Right lobe of liver (tissue), 6 donors: ENCODE results near the gene HDLBP. TPM values are rescaled to one million over a fixed set of nuclear protein-coding genes. Genes with fewer than 3 reads are reported as not detected.

ENCODE experiments used
- ATAC-seq, 4 donors: fragments of 200-7000 bp; cut with Tn5 transposase; one replicate each; pipeline ENCODE4 v1.9.1; 2020; ENCODE audit warnings: mild to moderate bottlenecking in 4 of 4, moderate library complexity in 4 of 4
- DNase-seq, 3 donors: peaks; one replicate each; pipeline ENCODE4 v3.0.0-alpha.2; 2020
- H3K27ac ChIP-seq, 3 donors: fragments of 200-600 bp; one replicate each; pipeline ENCODE4 v1.8.0; 2022
- H3K27me3 ChIP-seq, 2 donors: fragments of 200-600 bp; one replicate each; pipeline ENCODE4 v1.8.0; 2022
- H3K36me3 ChIP-seq, 4 donors: fragments of 200-600 bp; sonication (generic) in 1 of 4; one replicate each; pipeline versions ENCODE4 v1.5.1 to v1.8.0; 2017 to 2022; ENCODE audit warnings: control low read depth in 1 of 4
- H3K4me1 ChIP-seq, 4 donors: fragments of 200-600 bp; sonication (generic) in 1 of 4; one replicate each; pipeline versions ENCODE4 v1.5.1 to v1.8.0; 2017 to 2022; ENCODE audit warnings: control low read depth in 1 of 4
- H3K4me3 ChIP-seq, 3 donors: fragments of 200-600 bp; one replicate each; pipeline ENCODE4 v1.8.0; 2022
- H3K9me3 ChIP-seq, 4 donors: fragments of 200-600 bp; sonication (generic) in 1 of 4; one replicate each; pipeline versions ENCODE4 v1.5.1 to v1.8.0; 2017 to 2022; ENCODE audit warnings: control low read depth in 1 of 4
- POLR2A ChIP-seq: fragments of 450-650 bp; IDR thresholded peaks from one replicate; pipeline ENCODE4 v1.6.1; 2017; ENCODE audit warnings: antibody characterized with exemption, mild to moderate bottlenecking
- WGBS: methylation state at CpG from one replicate; pipeline ENCODE4 v1.1.6; 2018; ENCODE audit warnings: low coverage, low lambda C conversion rate; ENCODE audit not compliant: insufficient coverage; ENCODE audit errors: missing lambda C conversion rate; 5-methylcytosine and 5-hydroxymethylcytosine counted together
- intact Hi-C, 2 donors: fragments of 100-400 bp; cut with DNase I; formaldehyde crosslinking; loops; one replicate each; pipeline versions ENCODE4 v1.11.2 to v1.14.1; 2022
- total RNA-seq, 6 experiments: library from RNA; depleted of rRNA in 2 of 6; stranded (reverse); fragments of >200 nt in 2 of 6; fragmentation: NEBNext Ultra II Directional in 3 of 6; extraction: Animal tissue kit (Norgen Biotek cat#: 25700) in 3 of 6; gene quantifications; one replicate each; pipeline versions ENCODE4 v1.1.0 to v1.2.4, GENCODE V29; 2016 to 2023
- TF ChIP-seq, protein P1 (sequence below), 4 donors: fragments of 200-600 bp in 3 of 4; fragments of 450-650 bp in 1 of 4; IDR thresholded peaks; one replicate each; pipeline versions ENCODE4 v1.5.1 to v1.8.0; 2016 to 2022; ENCODE audit warnings: antibody characterized with exemption in 4 of 4, mild to moderate bottlenecking in 2 of 4
- donor health status: DM: no; HTN: yes; CAD: no.
- donor health status: DM: no; HTN: no; CAD: no.
- donor health status: DM: no; HTN: no; CAD: no.
- donor health status: DM: no; HTN: yes; CAD: no.
- donor health status: DM: no; HTN: yes; CAD: no.

The HDLBP gene
- total RNA-seq, 6 experiments from 2014 or later, result 341 to 557 (median 479) TPM

DNA sequence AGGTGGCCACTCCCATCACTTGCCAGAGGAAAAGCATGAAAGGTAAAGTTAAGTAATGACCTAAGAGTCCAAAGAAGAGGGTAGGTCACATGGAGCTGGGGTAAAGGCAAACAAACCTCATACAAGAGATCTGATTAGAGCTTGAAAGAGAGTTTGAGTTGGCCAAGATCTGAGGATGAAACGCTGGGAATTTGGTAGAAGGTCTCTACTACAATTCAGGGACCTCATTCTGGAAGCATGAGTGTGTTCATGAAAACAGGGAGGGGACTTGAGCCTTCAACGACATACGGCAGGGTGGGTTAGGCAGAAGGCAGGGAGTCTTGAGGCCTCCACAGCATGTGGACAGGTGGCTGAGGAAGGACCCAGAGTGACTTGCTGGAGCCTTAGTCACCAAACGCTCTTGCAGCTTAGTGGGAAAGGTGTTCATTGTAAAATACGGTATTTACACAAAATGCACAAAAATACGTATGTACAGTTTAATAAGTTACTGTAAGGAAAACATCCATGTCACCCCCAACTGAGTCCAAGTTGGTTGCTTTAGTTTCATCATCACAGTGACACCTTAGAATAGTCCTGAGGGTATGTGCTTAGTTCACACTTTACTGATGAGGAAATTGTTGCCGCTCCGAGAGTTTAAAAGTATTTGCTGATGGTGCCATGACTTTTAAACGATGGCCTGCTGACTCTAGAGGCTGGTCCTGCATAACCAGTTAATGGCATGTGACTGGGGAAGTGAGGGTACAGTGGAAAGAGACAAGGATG lies 35.6 kb upstream of the HDLBP start:
- peak overlapping the region in 1 of 3 donors; percentile 11 for H3K4me3 ChIP-seq
- peaks cover 23 to 72% (median 38%) of the 10 kb centered on the region in 4 donors for H3K36me3 ChIP-seq
- peak overlapping the region in 2 of 3 donors; percentile 37 to 86 for H3K27ac ChIP-seq
- peak; percentile 41 to 68 (median 50) for ATAC-seq
- H3K27me3 ChIP-seq, result no peaks in the 10 kb centered on the region
- H3K9me3 ChIP-seq, result no peaks in the 10 kb centered on the region
- intact Hi-C loops, result no loop called here
- TF ChIP-seq, protein P1, sequence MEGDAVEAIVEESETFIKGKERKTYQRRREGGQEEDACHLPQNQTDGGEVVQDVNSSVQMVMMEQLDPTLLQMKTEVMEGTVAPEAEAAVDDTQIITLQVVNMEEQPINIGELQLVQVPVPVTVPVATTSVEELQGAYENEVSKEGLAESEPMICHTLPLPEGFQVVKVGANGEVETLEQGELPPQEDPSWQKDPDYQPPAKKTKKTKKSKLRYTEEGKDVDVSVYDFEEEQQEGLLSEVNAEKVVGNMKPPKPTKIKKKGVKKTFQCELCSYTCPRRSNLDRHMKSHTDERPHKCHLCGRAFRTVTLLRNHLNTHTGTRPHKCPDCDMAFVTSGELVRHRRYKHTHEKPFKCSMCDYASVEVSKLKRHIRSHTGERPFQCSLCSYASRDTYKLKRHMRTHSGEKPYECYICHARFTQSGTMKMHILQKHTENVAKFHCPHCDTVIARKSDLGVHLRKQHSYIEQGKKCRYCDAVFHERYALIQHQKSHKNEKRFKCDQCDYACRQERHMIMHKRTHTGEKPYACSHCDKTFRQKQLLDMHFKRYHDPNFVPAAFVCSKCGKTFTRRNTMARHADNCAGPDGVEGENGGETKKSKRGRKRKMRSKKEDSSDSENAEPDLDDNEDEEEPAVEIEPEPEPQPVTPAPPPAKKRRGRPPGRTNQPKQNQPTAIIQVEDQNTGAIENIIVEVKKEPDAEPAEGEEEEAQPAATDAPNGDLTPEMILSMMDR (IDR thresholded peaks at IDR 0.05), result no peak
- no peak for TF ChIP-seq POLR2A
- no peak for DNase-seq
- peaks cover 0 to 39% (median 21%) of the 10 kb centered on the region in 4 donors for H3K4me1 ChIP-seq
- WGBS, result 41% methylated on average over 7 of the region's 9 CpGs

DNA sequence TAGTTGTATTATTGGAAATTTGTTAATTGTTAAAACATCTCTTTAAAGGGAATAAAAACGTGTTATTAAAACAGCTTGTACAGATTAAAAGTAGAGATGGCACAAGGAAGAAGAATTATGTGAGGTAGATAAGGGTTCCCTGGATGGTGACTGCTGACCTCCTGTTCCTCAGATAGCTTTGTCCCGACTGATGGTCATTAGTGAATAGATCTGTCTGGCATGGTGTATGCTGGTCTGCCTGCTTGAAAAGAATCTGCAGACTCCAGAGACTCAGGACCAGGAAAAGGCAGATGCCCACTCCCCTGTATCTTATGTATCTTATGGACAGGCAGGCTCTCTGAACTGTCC lies 35.0 kb upstream of the HDLBP start:
- Histone ChIP-seq H3K36me3 (peaks cover 24 to 78% (median 43%) of the 10 kb centered on the region in 4 donors), H3K4me3 (no peak overlapping the region)
- 24% methylated on average over 2 of the region's 2 CpGs for WGBS

DNA sequence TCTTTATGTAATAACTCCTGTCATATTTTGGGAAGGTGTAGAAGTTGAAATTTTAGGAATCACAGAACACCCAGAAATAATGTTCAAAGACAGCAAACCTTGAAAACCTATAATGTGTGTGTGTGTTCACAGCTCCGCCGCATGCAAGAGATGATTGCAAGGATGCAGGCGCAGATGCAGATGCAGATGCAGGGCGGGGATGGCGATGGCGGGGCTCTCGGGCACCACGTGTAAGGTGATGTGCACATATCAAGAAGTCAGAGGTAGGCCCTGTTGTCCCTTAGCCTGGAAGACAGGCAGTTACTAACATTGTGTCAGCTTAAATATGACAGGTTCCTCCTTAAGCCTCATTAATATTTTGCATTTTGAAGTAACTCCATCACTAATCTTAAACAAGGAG lies 34.5 kb upstream of the HDLBP start:
- Histone ChIP-seq H3K9me3 (no peaks in the 10 kb centered on the region), H3K27ac (no peak overlapping the region), H3K36me3 (peaks cover 24 to 83% (median 48%) of the 10 kb centered on the region in 4 donors), H3K4me3 (no peak overlapping the region), H3K4me1 (peaks cover 0 to 36% (median 20%) of the 10 kb centered on the region in 4 donors), H3K27me3 (no peaks in the 10 kb centered on the region)
- DNase-seq (no peak), ATAC-seq (no peak)
- intact Hi-C loops, result loop anchor here in 1 of 2 donors (5.0 kb wide), 1 partner anchor 93 kb away; no protein-coding TSS in a partner anchor
- WGBS, result 83% methylated on average over 2 of the region's 8 CpGs
- TF ChIP-seq, protein P1 (IDR thresholded peaks at IDR 0.05), result no peak
- no peak for TF ChIP-seq POLR2A

More for the DNA sequence above, 35.0 kb upstream of the HDLBP start:
- Histone ChIP-seq H3K27ac (peak overlapping the region in 1 of 3 donors; percentile 86), H3K27me3 (no peaks in the 10 kb centered on the region), H3K4me1 (peaks cover 0 to 39% (median 21%) of the 10 kb centered on the region in 4 donors), H3K9me3 (no peaks in the 10 kb centered on the region)
- TF ChIP-seq POLR2A, result no peak
- TF ChIP-seq, protein P1 (IDR thresholded peaks at IDR 0.05), result no peak
- no peak for ATAC-seq
- intact Hi-C loops, result no loop called here
- no peak for DNase-seq

DNA sequence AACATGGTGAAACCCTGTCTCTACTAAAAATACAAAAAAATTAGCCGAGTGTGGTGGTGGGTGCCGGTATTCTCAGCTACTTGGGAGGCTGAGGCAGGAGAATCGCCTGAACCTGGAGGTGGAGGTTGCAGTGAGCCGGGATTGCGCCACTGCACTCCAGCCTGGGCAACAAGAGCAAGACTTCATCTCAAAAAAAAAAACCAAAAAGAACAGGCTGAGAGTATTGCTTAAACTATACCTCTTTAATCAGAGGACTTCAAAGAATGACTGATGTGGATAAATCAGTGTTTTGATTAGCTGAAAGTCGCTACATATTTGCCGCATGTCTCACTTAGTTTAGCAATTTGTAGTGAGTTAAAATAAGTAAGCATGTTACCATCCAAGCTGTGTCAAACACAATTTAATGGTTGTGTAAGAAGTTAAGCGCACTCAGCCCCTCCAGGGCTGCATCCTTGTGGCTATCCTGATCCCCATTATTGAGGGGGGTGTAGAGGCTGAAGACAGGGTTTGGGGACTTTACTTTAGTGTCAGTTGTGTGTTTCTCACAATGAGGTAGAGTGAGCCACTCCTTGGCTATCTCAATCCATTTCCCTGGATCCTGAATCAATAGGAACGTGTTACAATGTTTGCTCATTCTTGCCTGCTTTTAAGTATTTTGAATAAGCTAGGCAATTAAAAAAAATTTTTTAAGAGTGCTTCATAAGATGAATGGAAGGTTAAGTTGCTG lies 29.6 kb upstream of the HDLBP start:
- TF ChIP-seq, protein P1 (IDR thresholded peaks at IDR 0.05), result no peak
- TF ChIP-seq POLR2A, result no peak
- H3K9me3 ChIP-seq, result no peaks in the 10 kb centered on the region
- intact Hi-C loops, result loop anchor here in 1 of 2 donors (5.0 kb wide), 1 partner anchor 88 kb away; no protein-coding TSS in a partner anchor
- no peak for DNase-seq
- no peaks in the 10 kb centered on the region for H3K27me3 ChIP-seq
- no peak overlapping the region for H3K27ac ChIP-seq
- ATAC-seq, result no peak
- peaks cover 0 to 4% (median 1%) of the 10 kb centered on the region in 4 donors for H3K4me1 ChIP-seq
- 80% methylated on average over 8 of the region's 9 CpGs for WGBS
- H3K4me3 ChIP-seq, result no peak overlapping the region
- H3K36me3 ChIP-seq, result peaks cover 18 to 93% (median 64%) of the 10 kb centered on the region in 4 donors
